Hematopoietic multipotent progenitor cell treated with erythropoietin and hydrocortisone succinate and interleukin-3 and kit ligand, for 17 days (in vitro differentiated cells): ENCODE measurements around the gene PARD6G.
"Not testable (repeated sequence)": the region's sequence is repeated elsewhere in the genome, so short reads cannot be mapped to it uniquely, and the experiment has no call there.

ENCODE experiments used
- DNase-seq: peaks from one replicate; pipeline ENCODE4 v3.0.0-alpha.2; 2015; ENCODE audit warnings: low spot score

Gene PARD6G

DNA sequence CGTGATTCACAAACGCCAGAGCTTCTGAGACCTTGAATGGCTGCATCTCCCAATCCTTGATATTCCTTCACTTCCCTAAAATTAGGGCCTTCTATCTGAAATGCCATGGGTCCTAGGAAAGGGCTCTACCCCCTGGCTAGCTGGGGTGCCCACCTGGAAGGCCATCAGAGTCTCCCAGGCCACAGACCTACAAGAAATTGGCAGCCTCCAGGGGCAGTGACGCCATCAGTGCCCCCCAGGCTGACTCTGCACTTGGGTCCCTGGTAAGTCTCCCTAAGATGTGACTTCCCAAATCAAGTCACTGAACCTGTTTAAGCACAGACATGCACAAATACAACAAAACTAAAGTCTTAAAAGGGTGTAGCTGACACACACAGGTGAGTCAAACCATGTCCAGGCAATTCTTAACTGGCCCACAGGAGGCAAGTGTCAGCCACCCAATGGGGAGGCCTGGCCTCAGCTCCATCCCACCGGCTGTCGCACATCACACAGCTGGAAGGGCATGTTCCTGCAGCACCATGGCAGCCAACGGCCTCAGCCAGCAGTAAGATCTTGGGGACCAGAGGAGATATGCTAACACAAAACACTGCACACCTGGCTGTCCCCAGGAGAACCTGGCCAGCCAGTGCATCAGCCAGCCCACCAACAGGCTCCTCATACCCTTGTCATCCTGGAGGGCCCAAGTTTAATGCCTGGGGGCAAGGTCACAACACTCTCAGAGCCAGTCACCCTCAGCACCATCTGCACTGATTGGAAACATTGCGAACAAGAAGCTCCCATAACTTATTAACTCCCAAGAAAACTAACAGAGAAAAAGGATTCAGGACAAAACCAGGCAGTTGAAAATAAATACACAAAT lies 5.2 kb downstream of the PARD6G start:
- DNase-seq = no peak

GRCh38 chr18:80239830-80240229 lies 7.5 kb downstream of the PARD6G start:
- no peak for DNase-seq

DNA sequence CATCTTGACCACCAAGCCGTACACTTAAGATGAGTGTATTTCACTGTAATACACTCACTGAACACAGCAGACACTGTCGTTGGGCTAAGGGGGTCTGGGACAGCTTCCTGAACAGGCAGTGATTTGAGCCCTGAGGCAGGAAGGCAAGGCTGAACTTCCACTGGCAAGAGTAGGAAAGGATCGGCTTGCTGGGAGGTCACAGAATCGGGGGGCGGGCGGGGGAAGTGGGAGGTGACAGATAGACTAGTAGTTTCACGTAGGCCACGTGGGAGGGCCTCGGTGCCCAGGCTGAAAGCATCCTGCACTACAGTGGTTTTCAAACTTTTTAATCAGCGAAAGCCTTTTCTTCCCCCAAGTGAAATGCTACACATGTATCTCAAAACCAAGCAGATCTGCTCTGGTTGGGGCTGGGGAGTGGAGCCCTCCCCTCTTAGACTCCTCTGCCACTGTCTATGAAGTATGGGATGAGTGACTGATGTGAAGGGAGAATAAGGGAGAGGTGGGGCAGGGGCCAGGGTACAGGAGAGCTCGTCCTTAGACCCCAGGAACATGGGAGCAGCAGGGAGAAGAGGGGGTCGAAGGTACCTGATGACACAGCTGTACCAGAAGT lies 8.6 kb downstream of the PARD6G start:
- DNase-seq = no peak

DNA sequence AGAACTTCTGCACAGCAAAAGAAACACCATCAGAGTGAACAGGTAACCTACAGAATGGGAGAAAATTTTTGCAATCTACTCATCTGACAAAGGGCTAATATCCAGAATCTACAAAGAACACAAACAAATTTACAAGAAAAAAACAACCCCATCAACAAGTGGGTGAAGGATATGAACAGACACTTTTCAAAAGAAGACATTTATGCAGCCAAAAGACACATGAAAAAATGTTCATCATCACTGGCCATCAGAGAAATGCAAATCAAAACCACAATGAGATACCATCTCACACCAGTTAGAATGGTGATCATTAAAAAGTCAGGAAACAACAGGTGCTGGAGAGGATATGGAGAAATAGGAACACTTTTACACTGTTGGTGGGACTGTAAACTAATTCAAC lies 9.8 kb downstream of the PARD6G start:
- not testable (repeated sequence) for DNase-seq

DNA sequence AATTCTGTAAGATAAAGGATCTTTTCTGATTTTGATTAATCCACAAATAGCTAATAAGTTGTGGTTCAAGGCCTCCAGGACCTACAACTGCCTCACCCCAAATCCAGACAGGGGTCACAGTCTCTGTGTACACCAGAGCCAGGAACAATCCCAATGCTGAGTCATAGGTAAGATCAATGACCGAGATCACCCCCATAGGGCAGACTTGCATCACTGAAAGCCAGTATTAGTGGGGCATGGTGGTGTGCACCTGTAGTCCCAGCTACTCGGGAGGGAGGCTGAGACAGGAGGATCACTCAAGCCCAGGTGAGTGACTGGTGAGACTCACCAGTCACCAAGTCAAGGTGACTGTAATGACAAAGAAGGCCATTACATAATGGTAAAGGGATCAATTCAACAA lies 12.9 kb downstream of the PARD6G start:
- DNase-seq = no peak

- no peak for DNase-seq
These were observed 13.4 kb downstream of the PARD6G start for GRCh38 chr18:80233899-80234298.

DNA sequence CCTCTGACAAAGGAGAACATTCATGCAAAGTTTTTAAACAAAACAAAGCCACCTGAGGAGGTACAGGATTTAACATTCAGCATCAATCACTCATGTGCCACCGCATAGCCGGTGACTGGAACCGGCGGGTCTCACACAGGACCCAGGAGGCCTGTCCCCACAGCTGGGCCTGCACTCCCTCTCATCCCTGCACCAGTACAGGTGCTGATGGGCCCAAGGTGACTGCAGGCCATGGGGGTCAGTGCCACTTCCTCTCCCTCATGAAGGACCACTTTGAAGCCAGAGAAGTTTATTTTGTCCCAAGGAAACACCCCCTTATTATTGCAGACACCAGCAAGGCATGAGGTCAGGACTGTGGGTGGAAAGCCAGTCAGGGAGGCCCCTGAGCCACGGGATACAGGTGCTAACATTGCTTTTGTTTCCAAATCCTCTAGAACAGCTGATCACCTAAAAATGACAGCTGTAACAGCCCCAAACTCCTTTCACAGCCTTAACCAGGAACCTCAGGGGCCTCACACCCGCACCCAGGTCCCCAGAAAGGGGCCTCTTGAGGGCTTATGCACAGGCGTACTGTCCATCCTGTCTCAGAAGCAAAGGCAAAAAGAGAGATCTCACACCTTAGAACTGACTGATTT lies 14.0 kb downstream of the PARD6G start:
- DNase-seq = no peak

- DNase-seq = no peak
These were observed 14.6 kb downstream of the PARD6G start for GRCh38 chr18:80232710-80233109.

DNA sequence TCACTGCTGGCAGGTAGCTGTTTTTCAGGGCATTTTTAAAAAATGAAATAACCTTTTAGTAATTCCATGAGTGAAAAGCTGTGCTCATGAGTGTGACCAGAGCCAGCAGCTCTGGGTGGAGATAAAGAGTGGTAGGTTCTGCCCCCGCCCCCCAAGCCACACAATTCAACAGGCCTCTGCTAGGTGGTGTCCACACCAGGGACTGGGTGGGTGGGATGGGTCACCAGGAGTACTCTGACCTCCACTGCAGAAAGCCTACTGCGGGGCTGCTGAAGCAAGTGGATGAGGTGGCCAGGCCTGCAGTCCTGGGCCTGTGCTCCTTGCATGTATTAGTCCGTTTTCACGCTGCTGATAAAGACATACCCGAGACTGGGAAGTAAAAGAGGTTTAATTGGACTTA lies 15.3 kb downstream of the PARD6G start:
- DNase-seq = no peak

GRCh38 chr18:80231616-80232015 lies 15.7 kb downstream of the PARD6G start:
- no peak for DNase-seq

- DNase-seq = no peak
These were observed 16.2 kb downstream of the PARD6G start for GRCh38 chr18:80231151-80231550.

- no peak for DNase-seq
These were observed 17.3 kb downstream of the PARD6G start for GRCh38 chr18:80229766-80230745.

DNA sequence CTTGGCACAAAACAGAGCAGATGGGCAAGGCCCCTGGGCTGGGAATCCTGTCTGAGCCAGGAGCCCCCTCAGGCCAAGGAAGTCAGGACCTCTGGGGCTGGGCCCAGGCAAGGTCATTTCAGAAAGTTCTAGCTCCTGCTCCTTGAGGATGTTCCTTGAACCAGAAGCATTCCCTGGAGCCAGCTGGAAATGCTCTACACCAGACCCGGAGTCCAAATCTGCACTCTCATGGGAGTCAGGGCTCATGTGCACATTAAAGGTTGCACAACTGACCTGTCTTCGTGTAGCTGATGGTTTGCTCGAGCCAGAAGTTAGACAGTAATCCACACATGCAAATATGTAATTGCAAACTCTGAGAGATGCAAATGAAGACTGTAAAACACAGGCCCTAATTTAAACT lies 18.0 kb downstream of the PARD6G start:
- no peak for DNase-seq

GRCh38 chr18:80228051-80228848 lies 19.1 kb downstream of the PARD6G start:
- DNase-seq = no peak

DNA sequence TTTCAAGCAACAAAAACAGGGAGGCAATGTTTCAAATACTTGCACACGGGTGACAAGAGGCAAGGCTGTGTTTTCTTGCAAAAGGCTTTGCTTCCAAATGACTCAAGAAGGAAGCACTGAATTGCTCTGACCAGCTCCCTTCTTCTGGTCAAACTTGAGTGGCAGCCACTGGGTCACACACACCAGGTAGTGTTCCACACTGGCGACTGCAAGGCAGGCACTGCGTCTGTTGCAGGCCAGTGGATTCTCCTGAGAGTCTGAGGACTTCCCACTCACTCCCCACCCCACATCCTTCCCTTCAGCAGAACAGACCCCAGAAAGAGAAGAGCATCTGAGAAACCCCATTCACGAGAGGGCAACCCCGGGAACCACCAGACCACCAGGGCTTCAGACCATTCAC lies 19.8 kb downstream of the PARD6G start:
- no peak for DNase-seq

DNA sequence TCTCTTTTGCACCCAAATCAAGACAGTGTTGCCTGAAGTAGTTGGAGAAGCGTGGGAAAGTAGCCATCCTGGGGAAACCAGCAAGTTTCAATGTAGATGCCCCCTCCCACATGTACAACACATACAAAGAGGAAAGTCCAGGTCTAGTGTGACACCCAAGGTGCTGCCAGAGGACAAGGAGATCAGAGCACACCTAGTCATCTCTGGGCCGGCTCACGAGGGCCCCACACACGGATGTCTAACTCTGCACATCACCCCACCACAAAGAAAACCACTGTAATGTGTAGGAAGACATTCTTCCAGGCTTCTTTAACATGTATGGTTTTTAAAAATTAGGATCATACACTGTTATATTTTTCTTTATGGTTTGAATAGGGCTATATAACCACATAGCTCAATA lies 21.6 kb downstream of the PARD6G start:
- no peak for DNase-seq

- no peak for DNase-seq
These were observed 23.6 kb downstream of the PARD6G start for GRCh38 chr18:80223581-80224148.

DNA sequence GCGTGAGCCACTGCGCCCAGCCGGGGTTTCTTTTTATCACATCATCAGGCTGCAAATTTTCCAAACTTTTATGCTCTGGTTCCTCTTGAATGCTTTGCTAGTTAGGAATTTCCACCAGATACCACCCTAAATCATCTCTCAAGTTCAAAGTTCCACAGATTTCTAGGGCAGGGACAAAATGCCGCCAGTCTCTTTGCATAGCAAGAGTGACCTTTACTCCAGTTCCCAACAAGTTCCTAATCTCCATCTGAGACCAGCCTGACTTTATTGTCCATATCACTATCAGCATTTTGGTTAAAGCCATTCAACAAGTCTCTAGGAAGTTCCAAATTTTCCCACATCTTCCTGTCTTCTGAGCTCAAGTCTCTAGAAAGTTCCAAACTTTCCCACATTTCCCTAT lies 27.8 kb downstream of the PARD6G start:
- DNase-seq = not testable (repeated sequence)

- no peak for DNase-seq
These were observed 28.7 kb downstream of the PARD6G start for GRCh38 chr18:80218341-80219227.

DNA sequence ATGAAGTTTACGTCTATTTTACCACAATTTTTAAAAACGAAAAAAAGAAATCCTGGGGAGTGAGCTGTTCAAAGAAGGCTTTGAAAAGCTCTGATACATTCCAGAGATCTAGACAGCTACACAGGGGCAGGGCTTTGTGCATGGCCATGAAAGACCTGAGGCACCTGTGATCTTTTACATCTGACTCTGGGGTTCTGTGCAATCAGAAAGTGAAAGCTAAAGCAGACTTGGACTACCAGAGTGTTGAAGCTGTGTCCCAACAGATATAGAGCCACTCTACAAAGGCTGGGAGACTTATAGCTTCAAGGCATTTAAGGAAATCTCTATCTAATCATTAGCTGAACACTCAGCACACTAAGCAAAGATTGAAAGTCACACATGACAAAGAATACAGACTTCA lies 34.1 kb downstream of the PARD6G start:
- DNase-seq = no peak
